Measurements from ENCODE around the gene SMPD3. TPM values are rescaled to one million over a fixed set of nuclear protein-coding genes. Genes with fewer than 3 reads are reported as not detected.

The SMPD3 gene
- total and polyA plus RNA-seq, 4 donors: 1.7 to 13.9 (median 5.0) TPM

GRCh38 chr16:68425498-68426346 is 22.6 kb downstream of the SMPD3 start:
- H3K27ac ChIP-seq (ENCODE audit: low read depth in 1 of 2, low read length in 1 of 2): no peak overlapping the region
- WGBS, 2 donors: 66 to 75% methylated on average over 9 of the region's 9 CpGs
- H3K9ac ChIP-seq (ENCODE audit: insufficient read depth in 1 of 2, low read length in 2 of 2): no peak overlapping the region
- no peak overlapping the region for H3K4me3 ChIP-seq
- no peaks in the 10 kb centered on the region for H3K4me1 ChIP-seq (ENCODE audit: control insufficient read depth in 5 of 5, insufficient read depth in 5 of 5, low read length in 5 of 5)
- TF ChIP-seq CTCF (IDR thresholded peaks at IDR 0.05; ENCODE audit: control extremely low read depth, extremely low read depth): no peak
- DNase-seq: no peak
- H3K36me3 ChIP-seq (ENCODE audit: control insufficient read depth in 4 of 4, insufficient read depth in 4 of 4, low read length in 4 of 4): no peaks in the 10 kb centered on the region
- no peaks in the 10 kb centered on the region for H3K27me3 ChIP-seq (ENCODE audit: control insufficient read depth in 3 of 3, insufficient read depth in 3 of 3, low read length in 2 of 3)
- H3K9me3 ChIP-seq (ENCODE audit: control insufficient read depth in 4 of 4, insufficient read depth in 3 of 4, low read length in 3 of 4): no peaks in the 10 kb centered on the region
- ATAC-seq (ENCODE audit: insufficient read depth, low FRiP score): no peak

- no peaks in the 10 kb centered on the region for H3K36me3 ChIP-seq (ENCODE audit: control insufficient read depth in 4 of 4, insufficient read depth in 4 of 4, low read length in 4 of 4)
- no peaks in the 10 kb centered on the region for H3K4me1 ChIP-seq (ENCODE audit: control insufficient read depth in 5 of 5, insufficient read depth in 5 of 5, low read length in 5 of 5)
- no peak for TF ChIP-seq CTCF (IDR thresholded peaks at IDR 0.05; ENCODE audit: control extremely low read depth, extremely low read depth)
- no peak overlapping the region for H3K9ac ChIP-seq (ENCODE audit: insufficient read depth in 1 of 2, low read length in 2 of 2)
- ATAC-seq (ENCODE audit: insufficient read depth, low FRiP score): no peak
- 85 to 89% methylated on average over 5 of the region's 5 CpGs for WGBS, 2 donors
- no peaks in the 10 kb centered on the region for H3K9me3 ChIP-seq (ENCODE audit: control insufficient read depth in 4 of 4, insufficient read depth in 3 of 4, low read length in 3 of 4)
- no peak overlapping the region for H3K4me3 ChIP-seq
- no peaks in the 10 kb centered on the region for H3K27me3 ChIP-seq (ENCODE audit: control insufficient read depth in 3 of 3, insufficient read depth in 3 of 3, low read length in 2 of 3)
- no peak overlapping the region for H3K27ac ChIP-seq (ENCODE audit: low read depth in 1 of 2, low read length in 1 of 2)
- no peak for DNase-seq
Measured at GRCh38 chr16:68423771-68424170, 24.5 kb downstream of the SMPD3 start.

GRCh38 chr16:68422396-68422960 is 25.8 kb downstream of the SMPD3 start:
- no peak for DNase-seq
- no peak overlapping the region for H3K9ac ChIP-seq (ENCODE audit: insufficient read depth in 1 of 2, low read length in 2 of 2)
- no peak for TF ChIP-seq CTCF (IDR thresholded peaks at IDR 0.05; ENCODE audit: control extremely low read depth, extremely low read depth)
- peaks cover 0 to 3% (median 0%) of the 10 kb centered on the region in 5 donors for H3K4me1 ChIP-seq (ENCODE audit: control insufficient read depth in 5 of 5, insufficient read depth in 5 of 5, low read length in 5 of 5)
- no peaks in the 10 kb centered on the region for H3K9me3 ChIP-seq (ENCODE audit: control insufficient read depth in 4 of 4, insufficient read depth in 3 of 4, low read length in 3 of 4)
- no peak overlapping the region for H3K4me3 ChIP-seq
- H3K27me3 ChIP-seq (ENCODE audit: control insufficient read depth in 3 of 3, insufficient read depth in 3 of 3, low read length in 2 of 3): no peaks in the 10 kb centered on the region
- ATAC-seq (ENCODE audit: insufficient read depth, low FRiP score): no peak
- no peaks in the 10 kb centered on the region for H3K36me3 ChIP-seq (ENCODE audit: control insufficient read depth in 4 of 4, insufficient read depth in 4 of 4, low read length in 4 of 4)
- WGBS, 2 donors: 91 to 96% methylated on average over 4 of the region's 4 CpGs
- H3K27ac ChIP-seq (ENCODE audit: low read depth in 1 of 2, low read length in 1 of 2): no peak overlapping the region

All from lung (tissue), 12 donors.